Gastrocnemius medialis (tissue), 4 donors: ENCODE measurements around the gene AMN. TPM values are rescaled to one million over a fixed set of nuclear protein-coding genes. Genes with fewer than 3 reads are reported as not detected.

Experiments used
- ATAC-seq, 2 donors: fragments of 150-250 bp; one replicate each; pipeline ENCODE4 v1.9.1; 2016
- DNase-seq, 2 donors: peaks; one replicate each; pipeline ENCODE4 v3.0.0-alpha.2; 2019
- H3K27ac ChIP-seq, 4 donors: fragments of 200-600 bp; sonication (generic); 1 replicate in 1 of 4; 2 replicates in 3 of 4; pipeline ENCODE4 v1.5.1; 2016 to 2018; ENCODE audit warnings: mild to moderate bottlenecking in 2 of 4, moderate library complexity in 1 of 4
- H3K27me3 ChIP-seq, 3 donors: fragments of 200-600 bp; sonication (generic) in 2 of 3; 1 replicate in 1 of 3; 2 replicates in 2 of 3; pipeline versions ENCODE4 v1.5.1 to v1.6.0; 2016 to 2019; ENCODE audit warnings: mild to moderate bottlenecking in 1 of 3, moderate library complexity in 1 of 3
- H3K36me3 ChIP-seq, 2 donors: fragments of 200-600 bp; sonication (generic) in 1 of 2; one replicate each; pipeline ENCODE4 v1.5.1; 2017 to 2018
- H3K4me1 ChIP-seq, 2 donors: fragments of 200-600 bp; sonication (generic) in 1 of 2; one replicate each; pipeline ENCODE4 v1.5.1; 2016 to 2017; ENCODE audit warnings: mild to moderate bottlenecking in 2 of 2
- H3K4me3 ChIP-seq, 4 donors: fragments of 200-600 bp; sonication (generic) in 3 of 4; 1 replicate in 1 of 4; 2 replicates in 3 of 4; pipeline ENCODE4 v1.5.1; 2016 to 2019; ENCODE audit warnings: mild to moderate bottlenecking in 2 of 4
- H3K9me3 ChIP-seq, 3 donors: fragments of 200-600 bp; sonication (generic) in 2 of 3; 1 replicate in 1 of 3; 2 replicates in 2 of 3; pipeline ENCODE4 v1.5.1; 2016 to 2019
- POLR2A ChIP-seq, 2 donors: fragments of 450-650 bp; IDR thresholded peaks; one replicate each; pipeline ENCODE4 v1.6.1; 2017; ENCODE audit warnings: antibody characterized with exemption in 2 of 2, mild to moderate bottlenecking in 2 of 2, moderate library complexity in 2 of 2
- in situ Hi-C, 4 donors: fragments of 200-750 bp; cut with MboI; loops; one replicate each; pipeline versions ENCODE4 v1.15.0 to v1.8.0; 2017; ENCODE audit warnings: low sequenced_read_pairs in 4 of 4
- intact Hi-C: fragments of 100-400 bp; cut with DNase I; formaldehyde crosslinking; loops from one replicate; pipeline ENCODE4 v1.15.1; 2023; ENCODE audit warnings: low total_unique reads
- total RNA-seq, 4 donors: library from RNA; depleted of rRNA; stranded (reverse); fragments of >200 nt; gene quantifications; one replicate each; pipeline versions ENCODE4 v1.1.0 to v1.2.3, GENCODE V29; 2016
- TF ChIP-seq, protein P1 (sequence below), 5 experiments: fragments of 450-650 bp in 3 of 5; fragments of 200-600 bp in 2 of 5; sonication (generic) in 2 of 5; IDR thresholded peaks in 4 of 5; conservative IDR thresholded peaks in 1 of 5; 1 replicate in 4 of 5; 2 replicates in 1 of 5; pipeline ENCODE4 v1.5.1; 2016 to 2019; ENCODE audit warnings: antibody characterized with exemption in 5 of 5, mild to moderate bottlenecking in 3 of 5, moderate library complexity in 3 of 5

The AMN gene
- total RNA-seq, 4 donors from 2014 or later = 0.42 to 4.3 TPM; not detected in 2

DNA sequence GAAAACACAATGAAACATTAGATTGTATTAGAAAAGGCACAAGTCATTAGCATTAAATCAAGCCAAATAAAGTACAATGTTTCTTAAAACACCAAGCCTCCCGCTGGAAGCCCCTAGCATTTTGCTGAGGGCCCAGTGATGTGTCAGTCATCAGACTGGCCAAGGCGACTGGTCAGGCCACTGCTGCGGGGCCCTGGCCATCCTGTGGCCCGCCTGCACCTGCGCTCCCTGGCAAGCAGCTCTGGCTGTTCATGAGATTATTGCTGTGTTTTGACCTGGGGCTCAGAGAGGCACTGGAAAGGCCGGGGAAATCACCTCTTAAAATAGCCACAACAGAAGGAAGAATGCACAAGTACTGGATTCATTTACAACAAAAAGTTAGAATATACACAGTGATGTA is 24.2 kb upstream of the AMN start:
- in situ Hi-C loops (no loop called here), intact Hi-C loops (no loop called here)
- Histone ChIP-seq H3K27ac (no peak overlapping the region), H3K27me3 (no peaks in the 10 kb centered on the region), H3K4me1 (no peaks in the 10 kb centered on the region), H3K4me3 (no peak overlapping the region), H3K36me3 (peaks cover 0 to 8% of the 10 kb centered on the region in 2 donors), H3K9me3 (no peaks in the 10 kb centered on the region)
- TF ChIP-seq, protein P1, sequence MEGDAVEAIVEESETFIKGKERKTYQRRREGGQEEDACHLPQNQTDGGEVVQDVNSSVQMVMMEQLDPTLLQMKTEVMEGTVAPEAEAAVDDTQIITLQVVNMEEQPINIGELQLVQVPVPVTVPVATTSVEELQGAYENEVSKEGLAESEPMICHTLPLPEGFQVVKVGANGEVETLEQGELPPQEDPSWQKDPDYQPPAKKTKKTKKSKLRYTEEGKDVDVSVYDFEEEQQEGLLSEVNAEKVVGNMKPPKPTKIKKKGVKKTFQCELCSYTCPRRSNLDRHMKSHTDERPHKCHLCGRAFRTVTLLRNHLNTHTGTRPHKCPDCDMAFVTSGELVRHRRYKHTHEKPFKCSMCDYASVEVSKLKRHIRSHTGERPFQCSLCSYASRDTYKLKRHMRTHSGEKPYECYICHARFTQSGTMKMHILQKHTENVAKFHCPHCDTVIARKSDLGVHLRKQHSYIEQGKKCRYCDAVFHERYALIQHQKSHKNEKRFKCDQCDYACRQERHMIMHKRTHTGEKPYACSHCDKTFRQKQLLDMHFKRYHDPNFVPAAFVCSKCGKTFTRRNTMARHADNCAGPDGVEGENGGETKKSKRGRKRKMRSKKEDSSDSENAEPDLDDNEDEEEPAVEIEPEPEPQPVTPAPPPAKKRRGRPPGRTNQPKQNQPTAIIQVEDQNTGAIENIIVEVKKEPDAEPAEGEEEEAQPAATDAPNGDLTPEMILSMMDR (IDR thresholded peaks at IDR 0.05 in 4 of 5, conservative IDR thresholded peaks at IDR 0.05 in 1 of 5) = no peak
- no peak for TF ChIP-seq POLR2A (IDR thresholded peaks at IDR 0.05)
- DNase-seq (no peak), ATAC-seq (no peak)

GRCh38 chr14:102898776-102899515 is 23.5 kb upstream of the AMN start:
- in situ Hi-C loops (no loop called here), intact Hi-C loops (no loop called here)
- Histone ChIP-seq H3K27ac (no peak overlapping the region), H3K27me3 (no peaks in the 10 kb centered on the region), H3K9me3 (no peaks in the 10 kb centered on the region), H3K36me3 (peaks cover 0 to 11% of the 10 kb centered on the region in 2 donors), H3K4me1 (no peaks in the 10 kb centered on the region), H3K4me3 (no peak overlapping the region)
- DNase-seq (no peak), ATAC-seq (no peak)
- no peak for TF ChIP-seq POLR2A (IDR thresholded peaks at IDR 0.05)
- TF ChIP-seq, protein P1 (IDR thresholded peaks at IDR 0.05 in 4 of 5, conservative IDR thresholded peaks at IDR 0.05 in 1 of 5) = no peak

- Histone ChIP-seq H3K4me1 (no peaks in the 10 kb centered on the region), H3K9me3 (no peaks in the 10 kb centered on the region), H3K27me3 (no peaks in the 10 kb centered on the region), H3K27ac (no peak overlapping the region), H3K4me3 (no peak overlapping the region), H3K36me3 (peaks cover 0 to 11% of the 10 kb centered on the region in 2 donors)
- no peak for TF ChIP-seq POLR2A (IDR thresholded peaks at IDR 0.05)
- TF ChIP-seq, protein P1 (IDR thresholded peaks at IDR 0.05 in 4 of 5, conservative IDR thresholded peaks at IDR 0.05 in 1 of 5) = no peak
- intact Hi-C loops (no loop called here), in situ Hi-C loops (no loop called here)
- ATAC-seq (no peak), DNase-seq (no peak)
Observed at GRCh38 chr14:102899516-102899900, 23.0 kb upstream of the AMN start.

- intact Hi-C loops (no loop called here), in situ Hi-C loops (loop anchor here in 2 of 4 donors (25.0 kb wide), 1 partner anchor 214 kb away; no protein-coding TSS in a partner anchor)
- no peak overlapping the region for H3K4me3 ChIP-seq
- no peaks in the 10 kb centered on the region for H3K9me3 ChIP-seq
- no peak for ATAC-seq
- H3K36me3 ChIP-seq = peaks cover 0 to 5% of the 10 kb centered on the region in 2 donors
- TF ChIP-seq POLR2A (IDR thresholded peaks at IDR 0.05) = no peak
- TF ChIP-seq, protein P1 (IDR thresholded peaks at IDR 0.05 in 4 of 5, conservative IDR thresholded peaks at IDR 0.05 in 1 of 5) = no peak
- H3K27ac ChIP-seq = no peak overlapping the region
- no peak for DNase-seq
- H3K27me3 ChIP-seq = no peaks in the 10 kb centered on the region
- H3K4me1 ChIP-seq = no peaks in the 10 kb centered on the region
Observed at GRCh38 chr14:102900631-102901571, 21.6 kb upstream of the AMN start.
